ENCODE results near the gene SNAP91. TPM values are rescaled to one million over a fixed set of nuclear protein-coding genes. Genes with fewer than 3 reads are reported as not detected.

Gene SNAP91
- total RNA-seq, 1 donor from 2014 or later: 3.4 TPM

- no peaks in the 10 kb centered on the region for H3K4me1 Mint-ChIP-seq (ENCODE audit: unreplicated experiment)
- DNase-seq (ENCODE audit: extremely low spot score, unreplicated experiment): no peak
- H3K27ac Mint-ChIP-seq: no peak overlapping the region
Measured at GRCh38 chr6:83594941-83595340, 114.0 kb downstream of the SNAP91 start.

GRCh38 chr6:83593395-83593785 is 115.5 kb downstream of the SNAP91 start:
- no peaks in the 10 kb centered on the region for H3K4me1 Mint-ChIP-seq (ENCODE audit: unreplicated experiment)
- TF ChIP-seq CTCF (conservative IDR thresholded peaks at IDR 0.05): no peak
- DNase-seq (ENCODE audit: extremely low spot score, unreplicated experiment): no peak
- no peaks in the 10 kb centered on the region for H3K36me3 Mint-ChIP-seq
- H3K27me3 Mint-ChIP-seq: no peaks in the 10 kb centered on the region
- H3K4me3 Mint-ChIP-seq: no peak overlapping the region
- H3K9me3 Mint-ChIP-seq: no peaks in the 10 kb centered on the region
- no peak overlapping the region for H3K27ac Mint-ChIP-seq

More at GRCh38 chr6:83594941-83595340, 114.0 kb downstream of the SNAP91 start:
- H3K9me3 Mint-ChIP-seq: no peaks in the 10 kb centered on the region
- no peak overlapping the region for H3K4me3 Mint-ChIP-seq
- TF ChIP-seq CTCF (conservative IDR thresholded peaks at IDR 0.05): no peak
- no peaks in the 10 kb centered on the region for H3K36me3 Mint-ChIP-seq
- H3K27me3 Mint-ChIP-seq: no peaks in the 10 kb centered on the region

GRCh38 chr6:83592770-83593394 is 116.0 kb downstream of the SNAP91 start:
- no peaks in the 10 kb centered on the region for H3K36me3 Mint-ChIP-seq
- peak; percentile 66 for TF ChIP-seq CTCF (conservative IDR thresholded peaks at IDR 0.05)
- H3K4me3 Mint-ChIP-seq: no peak overlapping the region
- no peak overlapping the region for H3K27ac Mint-ChIP-seq
- H3K27me3 Mint-ChIP-seq: no peaks in the 10 kb centered on the region
- no peak for DNase-seq (ENCODE audit: extremely low spot score, unreplicated experiment)
- H3K9me3 Mint-ChIP-seq: no peaks in the 10 kb centered on the region
- H3K4me1 Mint-ChIP-seq (ENCODE audit: unreplicated experiment): no peaks in the 10 kb centered on the region

- Mint-ChIP-seq H3K4me3 (no peak overlapping the region), H3K36me3 (no peaks in the 10 kb centered on the region), H3K27ac (no peak overlapping the region), H3K9me3 (no peaks in the 10 kb centered on the region), H3K27me3 (no peaks in the 10 kb centered on the region), H3K4me1 (ENCODE audit: unreplicated experiment) (no peaks in the 10 kb centered on the region)
- DNase-seq (ENCODE audit: extremely low spot score, unreplicated experiment): no peak
- no peak for TF ChIP-seq CTCF (conservative IDR thresholded peaks at IDR 0.05)
Measured at GRCh38 chr6:83590416-83590815, 118.5 kb downstream of the SNAP91 start.

- Mint-ChIP-seq H3K27ac (no peak overlapping the region), H3K4me1 (ENCODE audit: unreplicated experiment) (no peaks in the 10 kb centered on the region), H3K9me3 (no peaks in the 10 kb centered on the region), H3K36me3 (no peaks in the 10 kb centered on the region), H3K27me3 (no peaks in the 10 kb centered on the region), H3K4me3 (no peak overlapping the region)
- DNase-seq (ENCODE audit: extremely low spot score, unreplicated experiment): no peak
- TF ChIP-seq CTCF (conservative IDR thresholded peaks at IDR 0.05): no peak
Measured at GRCh38 chr6:83589076-83589475, 119.8 kb downstream of the SNAP91 start.

- no peaks in the 10 kb centered on the region for H3K9me3 Mint-ChIP-seq
- H3K4me1 Mint-ChIP-seq (ENCODE audit: unreplicated experiment): no peaks in the 10 kb centered on the region
- no peaks in the 10 kb centered on the region for H3K27me3 Mint-ChIP-seq
- TF ChIP-seq CTCF (conservative IDR thresholded peaks at IDR 0.05): no peak
- H3K36me3 Mint-ChIP-seq: no peaks in the 10 kb centered on the region
- no peak overlapping the region for H3K27ac Mint-ChIP-seq
- no peak for DNase-seq (ENCODE audit: extremely low spot score, unreplicated experiment)
- H3K4me3 Mint-ChIP-seq: no peak overlapping the region
Measured at GRCh38 chr6:83578057-83578456, 130.8 kb downstream of the SNAP91 start.

Measured in type B pancreatic cell (in vitro differentiated cells).